ENCODE results near the gene BSN.

- TF ChIP-seq CTCF (IDR thresholded peaks at IDR 0.05), result no peak
- no peak for TF ChIP-seq POLR2A (IDR thresholded peaks at IDR 0.05)
Measured at GRCh38 chr3:49705390-49705960, 151.2 kb downstream of the BSN start.

All from right lobe of liver (tissue), 4 donors.